GM19467 (cell line): ENCODE results near the gene NRAS.

Source experiments
- ATAC-seq: cut with Tn5 transposase; IDR thresholded peaks from one replicate; pipeline ENCODE4 v1.9.1; 2021; ENCODE audit warnings: mild to moderate bottlenecking, moderate library complexity; ENCODE audit not compliant: unreplicated experiment

NRAS gene

GRCh38 chr1:114728553-114728952, 12.0 kb upstream of the NRAS start:
- ATAC-seq: no peak

- no peak for ATAC-seq
These were observed 8.7 kb upstream of the NRAS start for GRCh38 chr1:114725230-114725629.

GRCh38 chr1:114723915-114724314, 7.3 kb upstream of the NRAS start:
- ATAC-seq: no peak

- ATAC-seq: no peak
These were observed 6.9 kb upstream of the NRAS start for GRCh38 chr1:114723457-114723856.

GRCh38 chr1:114720492-114720891, 3.9 kb upstream of the NRAS start:
- no peak for ATAC-seq

GRCh38 chr1:114719424-114719787, 2.8 kb upstream of the NRAS start:
- no peak for ATAC-seq

- ATAC-seq: no peak
These were observed 2.3 kb upstream of the NRAS start for GRCh38 chr1:114718661-114719423.

- no peak for ATAC-seq
These were observed 643 bp downstream of the NRAS start for GRCh38 chr1:114715952-114716303.

GRCh38 chr1:114712977-114713376, 3.6 kb downstream of the NRAS start:
- no peak for ATAC-seq

GRCh38 chr1:114710360-114710759, 6.2 kb downstream of the NRAS start:
- no peak for ATAC-seq

- ATAC-seq: no peak
These were observed 9.0 kb downstream of the NRAS start for GRCh38 chr1:114707604-114708003.

- no peak for ATAC-seq
These were observed 13.3 kb downstream of the NRAS start for GRCh38 chr1:114703242-114703641.

- no peak for ATAC-seq
These were observed 13.8 kb downstream of the NRAS start for GRCh38 chr1:114702737-114703136.

GRCh38 chr1:114701931-114702330, 14.6 kb downstream of the NRAS start:
- no peak for ATAC-seq

GRCh38 chr1:114700036-114700600, 16.5 kb downstream of the NRAS start:
- no peak for ATAC-seq

- ATAC-seq: no peak
These were observed 19.8 kb downstream of the NRAS start for GRCh38 chr1:114696810-114697209.

GRCh38 chr1:114695430-114696058, 21.0 kb downstream of the NRAS start, which contains the start of gene AMPD1:
Gene AMPD1, minus strand, starts transcription at chr1:114695546. Its CDS starts 75 bp downstream, at chr1:114695471.
- ATAC-seq: no peak

GRCh38 chr1:114694540-114695310, 21.8 kb downstream of the NRAS start:
- no peak for ATAC-seq

- no peak for ATAC-seq
These were observed 23.6 kb downstream of the NRAS start for GRCh38 chr1:114692947-114693346.

GRCh38 chr1:114691061-114691460, 25.5 kb downstream of the NRAS start:
- ATAC-seq: no peak

- no peak for ATAC-seq
These were observed 26.4 kb downstream of the NRAS start for GRCh38 chr1:114690148-114690547.

GRCh38 chr1:114688526-114688925, 28.0 kb downstream of the NRAS start:
- no peak for ATAC-seq
